T-cell (primary cell): ENCODE data around the gene GALR2. TPM values are rescaled to one million over a fixed set of nuclear protein-coding genes. Genes with fewer than 3 reads are reported as not detected.

Source experiments
- ATAC-seq, 4 experiments: fragments of 200-7000 bp in 3 of 4; fragments of 150-1000 bp in 1 of 4; cut with Tn5 transposase; replicated peaks in 1 of 4; 1 replicate in 3 of 4; 2 replicates in 1 of 4; pipeline ENCODE4 v1.10.0; 2021; ENCODE audit warnings: moderate library complexity in 3 of 4, mild to moderate bottlenecking in 2 of 4, moderate number of reproducible peaks in 1 of 4
- CTCF ChIA-PET, 2 donors: fragments of 300-600 bp; sonication (Branson Sonifier 250); formaldehyde crosslinking; loops; one replicate each; lab custom pipeline; 2022; ENCODE audit warnings: antibody characterized with exemption in 2 of 2; lab: Charles Lee
- POLR2A ChIA-PET, 2 donors: fragments of 300-600 bp; sonication (Branson Sonifier 250); formaldehyde crosslinking; loops; one replicate each; lab custom pipeline; 2022; ENCODE audit warnings: antibody characterized with exemption in 2 of 2; lab: Charles Lee
- DNase-seq, 35 experiments: peaks; one replicate each; pipeline versions ENCODE4 v3.0.0 to v3.0.0-alpha.2; 2013 to 2023
- H3K27ac ChIP-seq: one replicate; pipeline ENCODE4 v1.5.1; 2013; ENCODE audit warnings: low read length
- H3K27me3 ChIP-seq, 2 experiments: replicated peaks in 1 of 2; 1 replicate in 1 of 2; 2 replicates in 1 of 2; pipeline versions ENCODE4 v1.6.1 to v1.7.0; 2013; ENCODE audit warnings: low read length in 1 of 2, mixed read lengths in 1 of 2; ENCODE audit not compliant: control insufficient read depth in 2 of 2, insufficient read depth in 2 of 2; ENCODE audit errors: extremely low read depth in 1 of 2
- H3K36me3 ChIP-seq, 2 donors: 1 replicate in 1 of 2; 2 replicates in 1 of 2; pipeline versions ENCODE4 v1.6.1 to v1.7.0; 2013; ENCODE audit warnings: low read length in 1 of 2; ENCODE audit not compliant: control insufficient read depth in 2 of 2, insufficient read depth in 1 of 2; ENCODE audit errors: extremely low read depth in 1 of 2
- H3K4me1 ChIP-seq, 2 experiments: 1 replicate in 1 of 2; 2 replicates in 1 of 2; pipeline versions ENCODE4 v1.6.1 to v1.7.0; 2013; ENCODE audit warnings: low read length in 2 of 2, mixed read lengths in 1 of 2; ENCODE audit not compliant: insufficient read depth in 2 of 2, control insufficient read depth in 1 of 2; ENCODE audit errors: extremely low read depth in 1 of 2
- H3K4me3 ChIP-seq, 2 donors: 1 replicate in 1 of 2; 2 replicates in 1 of 2; pipeline versions ENCODE4 v1.5.1 to v1.7.0; 2013; ENCODE audit warnings: mild to moderate bottlenecking in 2 of 2, low read length in 1 of 2, moderate library complexity in 1 of 2; ENCODE audit not compliant: control insufficient read depth in 1 of 2; ENCODE audit errors: extremely low read depth in 1 of 2
- H3K9me3 ChIP-seq: 2 replicates; pipeline ENCODE4 v1.7.0; 2013
- H3K27ac Mint-ChIP-seq, 2 donors: one replicate each; pipeline ENCODE4 v1.8.0; 2020 to 2021; ENCODE audit warnings: mild to moderate bottlenecking in 2 of 2, mixed read lengths in 2 of 2
- H3K27me3 Mint-ChIP-seq, 2 donors: one replicate each; pipeline ENCODE4 v1.8.0; 2021 to 2022; ENCODE audit warnings: mixed read lengths in 2 of 2
- H3K36me3 Mint-ChIP-seq: one replicate; pipeline ENCODE4 v1.8.0; 2021; ENCODE audit warnings: mixed read lengths
- H3K4me1 Mint-ChIP-seq, 3 donors: one replicate each; pipeline ENCODE4 v1.8.0; 2020 to 2022; ENCODE audit warnings: mixed read lengths in 3 of 3, mild to moderate bottlenecking in 1 of 3
- H3K4me3 Mint-ChIP-seq, 3 donors: one replicate each; pipeline ENCODE4 v1.8.0; 2020 to 2022; ENCODE audit warnings: mild to moderate bottlenecking in 3 of 3, mixed read lengths in 3 of 3, moderate library complexity in 3 of 3
- H3K9me3 Mint-ChIP-seq, 3 donors: one replicate each; pipeline ENCODE4 v1.8.0; 2020 to 2022; ENCODE audit warnings: mixed read lengths in 3 of 3
- WGBS: methylation state at CpG from one replicate; pipeline ENCODE4 v1.1.5; 2013; ENCODE audit warnings: missing lambda C conversion rate; ENCODE audit not compliant: insufficient coverage; 5-methylcytosine and 5-hydroxymethylcytosine counted together
- total RNA-seq, 35 experiments: library from RNA in 6 of 35; stranded (reverse) in 6 of 35; fragments of 120-200 nt in 1 of 35; gene quantifications; one replicate each; pipeline versions ENCODE4 v1.2.1 to v1.2.4 and lab custom pipeline; 2013 to 2026

GALR2 gene
- total RNA-seq, 5 donors from 2014 or later (not counting 1 experiment from before 2014, with no cell fraction given): 0.20 to 1.3 (median 0.73) TPM; not detected in 2

DNA sequence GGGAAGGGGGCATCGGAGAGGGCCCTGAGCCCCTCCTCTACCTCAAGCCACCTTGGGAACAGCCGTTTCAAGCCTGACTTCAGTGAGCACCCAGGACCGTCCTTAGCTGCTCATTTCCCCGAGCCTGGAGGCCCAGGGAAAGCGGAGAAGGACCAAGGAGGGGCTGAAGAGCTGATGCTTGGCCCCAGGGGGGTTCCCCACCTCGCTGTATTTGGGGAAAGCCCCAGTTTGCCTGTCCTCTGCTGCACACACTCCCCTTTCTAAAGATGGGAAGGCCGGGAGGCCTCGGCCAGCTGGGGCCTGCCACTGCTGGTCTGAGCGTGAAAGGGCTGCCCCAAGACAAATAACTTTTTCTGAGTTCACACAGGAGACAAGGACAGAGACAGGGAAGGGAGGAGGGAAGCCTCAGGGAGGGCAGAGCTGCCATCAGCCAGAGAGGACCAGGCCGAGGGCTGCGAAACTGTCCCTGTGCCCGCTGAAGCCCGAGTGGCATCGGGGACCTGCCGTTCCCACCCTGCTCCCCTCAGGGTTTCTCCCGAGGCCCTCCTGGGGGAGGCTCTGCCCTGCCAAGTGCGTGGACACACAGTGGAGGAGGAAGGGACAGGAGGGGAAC, 16.0 kb downstream of the GALR2 start:
- Mint-ChIP-seq H3K27ac (no peak overlapping the region), H3K4me1 (peaks cover 0 to 5% (median 4%) of the 10 kb centered on the region in 3 donors), H3K36me3 (peaks cover 22% of the 10 kb centered on the region), H3K4me3 (no peak overlapping the region), H3K27me3 (no peaks in the 10 kb centered on the region), H3K9me3 (no peaks in the 10 kb centered on the region)
- 92% methylated on average over 8 of the region's 17 CpGs for WGBS
- Histone ChIP-seq H3K9me3 (no peaks in the 10 kb centered on the region), H3K4me3 (no peak overlapping the region), H3K27ac (no peak overlapping the region), H3K36me3 (peaks cover 25 to 93% of the 10 kb centered on the region in 2 donors), H3K27me3 (no peaks in the 10 kb centered on the region), H3K4me1 (peaks cover 0 to 14% of the 10 kb centered on the region in 2 experiments)
- ATAC-seq: no peak
- no peak for DNase-seq
- CTCF ChIA-PET: no interaction called here
- POLR2A ChIA-PET: no interaction called here

DNA sequence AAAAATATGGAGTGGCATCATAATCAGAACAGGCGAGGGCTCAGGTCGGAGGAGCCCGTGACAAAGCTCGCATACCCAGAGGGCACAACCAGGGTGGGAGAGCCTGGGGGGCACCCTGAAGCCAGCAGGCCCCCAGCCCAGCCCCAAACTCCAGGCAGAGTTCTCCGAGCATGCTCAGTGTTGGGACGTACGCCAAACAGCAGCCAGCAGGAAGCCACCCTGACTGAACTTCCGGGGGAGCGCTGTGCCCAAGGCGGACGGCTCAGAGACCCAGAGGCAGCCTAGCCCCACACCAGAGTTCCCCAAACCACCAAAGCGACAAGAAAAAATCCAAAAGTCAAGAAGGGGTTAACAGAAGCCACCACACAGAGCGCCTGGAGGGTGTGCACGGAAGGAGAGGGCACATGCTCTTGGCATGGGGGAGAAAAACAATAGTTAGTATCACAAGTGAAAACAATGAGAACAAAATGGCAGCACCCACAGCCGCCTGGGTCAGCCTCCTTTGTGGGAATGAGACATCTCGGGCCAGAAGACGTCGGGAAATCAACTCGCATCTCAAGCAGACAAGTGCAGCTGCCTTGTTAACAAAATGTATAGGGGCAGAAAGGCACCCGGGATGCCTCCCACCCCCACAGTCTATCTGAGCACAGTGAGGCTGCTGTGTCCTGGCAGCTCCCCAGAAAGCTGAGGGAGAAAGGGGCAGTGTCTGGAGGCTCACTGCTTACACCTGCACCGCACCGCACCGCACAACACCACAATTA, 17.1 kb downstream of the GALR2 start:
- H3K27me3 ChIP-seq: no peaks in the 10 kb centered on the region
- H3K27me3 Mint-ChIP-seq: no peaks in the 10 kb centered on the region
- no peaks in the 10 kb centered on the region for H3K9me3 Mint-ChIP-seq
- H3K9me3 ChIP-seq: no peaks in the 10 kb centered on the region
- peak in 2 of 35 experiments; percentile 15 to 33 for DNase-seq
- peaks cover 27% of the 10 kb centered on the region for H3K36me3 Mint-ChIP-seq
- H3K4me3 Mint-ChIP-seq: peak overlapping the region; percentile 49 to 58 (median 51)
- H3K4me3 ChIP-seq: no peak overlapping the region
- ChIA-PET CTCF (interaction anchor here in 1 of 2 donors (0.6 kb wide), 1 partner anchor 87 kb away, joined by 3 read pairs; no protein-coding TSS in a partner anchor), POLR2A (interaction anchor here in 1 of 2 donors (0.6 kb wide), 1 partner anchor 746 kb away, joined by 4 read pairs; no protein-coding TSS in a partner anchor)
- H3K27ac Mint-ChIP-seq: peak overlapping the region; percentile 81 to 82
- peaks cover 0 to 14% of the 10 kb centered on the region in 2 experiments for H3K4me1 ChIP-seq
- peak; percentile 48 to 72 (median 68) for ATAC-seq
- peaks cover 31 to 92% of the 10 kb centered on the region in 2 donors for H3K36me3 ChIP-seq
- no peak overlapping the region for H3K27ac ChIP-seq
- WGBS: 89% methylated on average over 9 of the region's 23 CpGs
- peaks cover 4 to 8% (median 4%) of the 10 kb centered on the region in 3 donors for H3K4me1 Mint-ChIP-seq

DNA sequence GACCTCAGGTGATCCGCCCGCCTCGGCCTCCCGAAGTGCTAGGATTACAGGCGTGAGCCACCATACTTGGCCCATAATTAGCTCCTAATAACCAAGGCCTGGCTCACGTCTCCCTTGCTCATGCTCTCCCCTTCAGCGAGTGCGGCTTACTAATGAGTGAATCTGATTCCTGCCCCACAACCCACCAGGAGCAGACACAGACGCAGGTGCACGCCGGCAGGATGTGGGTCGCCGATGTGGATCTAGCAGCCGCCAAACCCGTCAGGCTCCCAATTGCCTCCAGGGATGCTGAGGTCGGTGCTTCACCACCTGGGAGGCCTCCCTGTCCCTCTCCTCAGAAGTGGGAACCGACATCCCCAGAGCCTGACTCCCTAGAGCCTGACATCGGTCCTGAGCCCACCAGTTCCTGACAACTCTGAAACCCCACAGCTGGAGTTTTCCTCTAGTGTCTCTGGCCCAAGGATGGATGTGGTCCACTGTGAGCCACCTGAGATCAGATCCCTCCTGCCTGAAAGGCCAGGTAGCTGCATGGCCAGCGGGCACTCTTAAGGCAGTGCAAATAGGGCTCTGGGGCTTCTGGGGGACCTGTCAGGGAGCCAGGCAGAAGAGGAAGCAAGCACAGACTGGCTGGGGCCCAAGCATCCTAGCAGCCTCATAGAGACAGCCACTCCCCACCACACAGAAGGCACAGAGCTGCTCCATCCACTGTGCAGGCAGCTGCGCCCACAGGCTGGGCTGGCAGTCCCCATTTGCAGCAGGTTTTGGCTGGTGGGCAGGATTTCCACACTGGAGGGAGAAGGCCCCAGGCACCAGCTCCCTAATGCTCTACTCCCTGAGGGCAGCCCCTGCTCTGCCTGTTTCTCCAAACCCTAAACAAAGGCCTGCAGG, 18.2 kb downstream of the GALR2 start:
- no peak for DNase-seq
- peaks cover 32% of the 10 kb centered on the region for H3K36me3 Mint-ChIP-seq
- ChIA-PET CTCF (interaction anchor here in 1 of 2 donors (0.6 kb wide), 1 partner anchor 1602 kb away, joined by 3 read pairs; no protein-coding TSS in a partner anchor), POLR2A (no interaction called here)
- no peak overlapping the region for H3K4me3 ChIP-seq
- H3K4me1 Mint-ChIP-seq: peaks cover 4 to 8% (median 4%) of the 10 kb centered on the region in 3 donors
- H3K27me3 Mint-ChIP-seq: no peaks in the 10 kb centered on the region
- 95% methylated on average over 16 of the region's 20 CpGs for WGBS
- no peak overlapping the region for H3K27ac ChIP-seq
- H3K27ac Mint-ChIP-seq: no peak overlapping the region
- peaks cover 23 to 91% of the 10 kb centered on the region in 2 donors for H3K36me3 ChIP-seq
- no peak overlapping the region for H3K4me3 Mint-ChIP-seq
- ATAC-seq: no peak
- peaks cover 0 to 14% of the 10 kb centered on the region in 2 experiments for H3K4me1 ChIP-seq
- H3K9me3 ChIP-seq: no peaks in the 10 kb centered on the region
- no peaks in the 10 kb centered on the region for H3K9me3 Mint-ChIP-seq
- no peaks in the 10 kb centered on the region for H3K27me3 ChIP-seq

DNA sequence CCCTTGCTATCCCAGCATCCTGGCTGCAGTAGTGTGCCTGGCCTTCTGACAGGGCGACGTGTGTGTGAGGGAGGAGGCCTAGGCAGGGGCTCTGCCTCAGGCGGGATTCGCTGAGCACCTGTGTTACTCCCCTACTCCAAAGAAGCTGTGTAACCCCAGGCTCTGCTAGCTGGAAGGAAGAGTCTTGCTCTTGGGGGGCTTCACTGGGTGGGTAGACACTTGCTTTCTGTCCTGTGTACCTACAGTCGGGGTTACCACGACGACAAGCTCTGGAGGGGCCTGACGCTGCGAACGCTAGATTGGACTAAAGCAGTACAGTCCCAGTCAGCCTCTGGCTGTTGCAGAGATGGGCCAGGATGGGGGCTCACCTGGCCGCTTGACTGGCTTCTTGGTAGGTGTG, 19.5 kb downstream of the GALR2 start:
- no peak for DNase-seq
- WGBS: 92% methylated on average over 6 of the region's 11 CpGs
- CTCF ChIA-PET: interaction anchor here in 1 of 2 donors (0.6 kb wide), 1 partner anchor 93 kb away, joined by 3 read pairs; the partner anchor contains the start of gene CDK3
- H3K27ac Mint-ChIP-seq: no peak overlapping the region
- peaks cover 4 to 8% (median 4%) of the 10 kb centered on the region in 3 donors for H3K4me1 Mint-ChIP-seq
- Histone ChIP-seq H3K9me3 (no peaks in the 10 kb centered on the region), H3K27ac (no peak overlapping the region), H3K4me1 (peaks cover 0 to 14% of the 10 kb centered on the region in 2 experiments), H3K4me3 (no peak overlapping the region), H3K36me3 (peaks cover 23 to 88% of the 10 kb centered on the region in 2 donors), H3K27me3 (no peaks in the 10 kb centered on the region)
- H3K27me3 Mint-ChIP-seq: no peaks in the 10 kb centered on the region
- no peak for ATAC-seq
- H3K4me3 Mint-ChIP-seq: no peak overlapping the region
- H3K36me3 Mint-ChIP-seq: peaks cover 29% of the 10 kb centered on the region
- POLR2A ChIA-PET: interaction anchor here in 1 of 2 donors (0.7 kb wide), 1 partner anchor 146 kb away, joined by 3 read pairs; the partner anchor contains the start of gene RNF157
- H3K9me3 Mint-ChIP-seq: no peaks in the 10 kb centered on the region

DNA sequence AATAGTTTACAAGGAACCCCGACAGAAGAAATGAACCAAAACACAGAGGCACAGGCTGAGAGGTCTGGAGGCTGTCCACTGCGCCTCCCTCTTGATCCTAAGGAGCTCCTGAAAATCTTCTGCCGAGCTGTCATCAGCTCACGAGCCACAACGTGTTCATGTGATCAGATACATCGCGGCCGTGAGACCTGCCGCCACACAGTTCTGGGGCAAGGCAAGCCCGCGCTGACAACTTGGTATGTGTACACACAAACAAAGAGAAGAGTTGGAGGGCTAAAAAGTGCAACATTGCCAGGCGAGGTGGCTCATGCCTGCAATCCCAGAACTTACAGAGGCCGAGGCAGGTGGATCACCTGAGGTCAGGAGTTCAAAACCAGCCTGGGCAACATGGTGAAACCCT, 21.4 kb downstream of the GALR2 start:
- POLR2A ChIA-PET: no interaction called here
- no peaks in the 10 kb centered on the region for H3K9me3 ChIP-seq
- H3K9me3 Mint-ChIP-seq: no peaks in the 10 kb centered on the region
- H3K27me3 Mint-ChIP-seq: no peaks in the 10 kb centered on the region
- no peak overlapping the region for H3K4me3 ChIP-seq
- no peaks in the 10 kb centered on the region for H3K27me3 ChIP-seq
- H3K27ac Mint-ChIP-seq: no peak overlapping the region
- 98% methylated on average over 12 of the region's 13 CpGs for WGBS
- ATAC-seq: no peak
- H3K36me3 Mint-ChIP-seq: peaks cover 38% of the 10 kb centered on the region
- no peak overlapping the region for H3K4me3 Mint-ChIP-seq
- H3K27ac ChIP-seq: no peak overlapping the region
- H3K4me1 Mint-ChIP-seq: peaks cover 9 to 13% (median 12%) of the 10 kb centered on the region in 3 donors
- CTCF ChIA-PET: interaction anchor here in 1 of 2 donors (0.9 kb wide), 1 partner anchor 27 kb away, joined by 4 read pairs; no protein-coding TSS in a partner anchor
- H3K4me1 ChIP-seq: peaks cover 0 to 14% of the 10 kb centered on the region in 2 experiments
- H3K36me3 ChIP-seq: peaks cover 19 to 78% of the 10 kb centered on the region in 2 donors
- DNase-seq: no peak
